AG10803 (cell line): ENCODE measurements around the gene NAT16.

Experiments
- DNase-seq: peaks from one replicate; pipeline ENCODE4 v3.0.0; 2010; ENCODE audit warnings: low read depth
- H3K4me3 ChIP-seq: 2 replicates; pipeline ENCODE4 v1.5.1; 2011; ENCODE audit warnings: mild to moderate bottlenecking, low read length, control low read depth
- CTCF ChIP-seq: conservative IDR thresholded peaks from 2 replicates; pipeline ENCODE4 v1.5.1; 2011; ENCODE audit warnings: mild to moderate bottlenecking, low read length, control low read depth, inconsistent platforms

NAT16 gene

GRCh38 chr7:101155303-101155702 is 24.8 kb downstream of the NAT16 start:
- peak overlapping the region; percentile 84 for H3K4me3 ChIP-seq
- no peak for DNase-seq
- TF ChIP-seq CTCF = no peak

- H3K4me3 ChIP-seq = peak overlapping the region; percentile 84
- TF ChIP-seq CTCF = no peak
- DNase-seq = no peak
Measured at GRCh38 chr7:101154693-101155102, 25.4 kb downstream of the NAT16 start.

- DNase-seq = peak; percentile 94
- TF ChIP-seq CTCF = no peak
- H3K4me3 ChIP-seq = peak within 1 kb of the TSS; percentile 84
Measured at GRCh38 chr7:101153969-101154692, 26.0 kb downstream of the NAT16 start, which contains the start of gene AP1S1. Gene AP1S1 (plus strand): TSS chr7:101154476. CDS start chr7:101154515, 39 bp downstream.

GRCh38 chr7:101151908-101152651 is 28.0 kb downstream of the NAT16 start:
- DNase-seq = no peak
- TF ChIP-seq CTCF = no peak
- no peak overlapping the region for H3K4me3 ChIP-seq

GRCh38 chr7:101140746-101141382 is 39.2 kb downstream of the NAT16 start:
- DNase-seq = no peak
- TF ChIP-seq CTCF = no peak

GRCh38 chr7:101140339-101140699 is 39.8 kb downstream of the NAT16 start:
- DNase-seq = no peak
- H3K4me3 ChIP-seq = no peak overlapping the region
- TF ChIP-seq CTCF = no peak

More at GRCh38 chr7:101140746-101141382, 39.2 kb downstream of the NAT16 start:
- H3K4me3 ChIP-seq = no peak overlapping the region
